Neuronal stem cell (in vitro differentiated cells): ENCODE measurements around the gene GINS1.

Experiments used
- DNase-seq: peaks from one replicate; pipeline ENCODE4 v3.0.0-alpha.2; 2013; ENCODE audit warnings: low spot score
- H2AFZ ChIP-seq: one replicate; pipeline ENCODE4 v1.6.1; 2013; ENCODE audit warnings: mild to moderate bottlenecking, low read length, inconsistent platforms
- H2AK5ac ChIP-seq: 2 replicates; pipeline ENCODE4 v1.6.1; 2013; ENCODE audit warnings: low read depth, mild to moderate bottlenecking, inconsistent platforms, low read length, moderate library complexity, mixed read lengths
- H2BK120ac ChIP-seq: 2 replicates; pipeline ENCODE4 v1.6.1; 2013; ENCODE audit warnings: low read depth, mild to moderate bottlenecking, inconsistent platforms, low read length, moderate library complexity, mixed read lengths
- H2BK12ac ChIP-seq: one replicate; pipeline ENCODE4 v1.6.1; 2013; ENCODE audit warnings: low read length, inconsistent platforms
- H2BK15ac ChIP-seq: 2 replicates; pipeline ENCODE4 v1.6.1; 2013; ENCODE audit warnings: mild to moderate bottlenecking, low read length, inconsistent platforms, mixed read lengths
- H2BK5ac ChIP-seq: one replicate; pipeline ENCODE4 v1.6.1; 2013; ENCODE audit warnings: inconsistent platforms, mild to moderate bottlenecking, low read length, moderate library complexity
- H3K14ac ChIP-seq: one replicate; pipeline ENCODE4 v1.6.1; 2013; ENCODE audit warnings: low read length, inconsistent platforms
- H3K18ac ChIP-seq: 2 replicates; pipeline ENCODE4 v1.6.1; 2013; ENCODE audit warnings: low read length, inconsistent platforms
- H3K23ac ChIP-seq: 2 replicates; pipeline ENCODE4 v1.6.1; 2013; ENCODE audit warnings: low read depth, mild to moderate bottlenecking, mixed read lengths, low read length, inconsistent platforms; ENCODE audit not compliant: poor library complexity
- H3K27ac ChIP-seq: replicated peaks from 3 replicates; pipeline ENCODE4 v1.5.1; 2013; ENCODE audit warnings: low read length, inconsistent platforms
- H3K27me3 ChIP-seq, 3 experiments: 2 replicates each; pipeline ENCODE4 v1.6.1; 2013; ENCODE audit warnings: low read length in 3 of 3, mild to moderate bottlenecking in 2 of 3, inconsistent platforms in 1 of 3, low read depth in 1 of 3, mixed read lengths in 1 of 3, moderate library complexity in 1 of 3; ENCODE audit not compliant: control insufficient read depth in 3 of 3, insufficient read depth in 3 of 3
- H3K36me3 ChIP-seq, 2 donors: replicated peaks in 1 of 2; 2 replicates each; pipeline ENCODE4 v1.6.1; 2013; ENCODE audit warnings: low read length in 2 of 2; ENCODE audit not compliant: control insufficient read depth in 2 of 2, insufficient read depth in 2 of 2
- H3K4ac ChIP-seq: 2 replicates; pipeline ENCODE4 v1.6.1; 2013; ENCODE audit warnings: inconsistent platforms, mild to moderate bottlenecking, low read length, moderate library complexity
- H3K4me1 ChIP-seq, 2 donors: 1 replicate in 1 of 2; 2 replicates in 1 of 2; pipeline ENCODE4 v1.6.1; 2013; ENCODE audit warnings: low read length in 2 of 2, low read depth in 1 of 2; ENCODE audit not compliant: control insufficient read depth in 2 of 2, insufficient read depth in 1 of 2
- H3K4me2 ChIP-seq: one replicate; pipeline ENCODE4 v1.6.1; 2013; ENCODE audit warnings: mild to moderate bottlenecking, low read length, inconsistent platforms; ENCODE audit not compliant: insufficient read depth, poor library complexity, severe bottlenecking
- H3K4me3 ChIP-seq, 2 donors: 2 replicates each; pipeline ENCODE4 v1.5.1; 2013; ENCODE audit warnings: low read length in 2 of 2, mild to moderate bottlenecking in 2 of 2, inconsistent platforms in 1 of 2, moderate library complexity in 1 of 2
- H3K79me1 ChIP-seq: one replicate; pipeline ENCODE4 v1.6.1; 2013; ENCODE audit warnings: low read depth, mild to moderate bottlenecking, inconsistent platforms, low read length, moderate library complexity
- H3K9ac ChIP-seq: one replicate; pipeline ENCODE4 v1.6.1; 2013; ENCODE audit warnings: mild to moderate bottlenecking, low read depth, low read length, inconsistent platforms; ENCODE audit not compliant: poor library complexity
- H3K9me3 ChIP-seq, 2 donors: replicated peaks in 1 of 2; 2 replicates each; pipeline versions ENCODE3 to v1.6.1; 2013; ENCODE audit warnings: low read length in 2 of 2, mild to moderate bottlenecking in 2 of 2, inconsistent platforms in 1 of 2, low read depth in 1 of 2, mixed read lengths in 1 of 2, moderate library complexity in 1 of 2; ENCODE audit not compliant: control insufficient read depth in 2 of 2, insufficient read depth in 1 of 2
- H4K8ac ChIP-seq: one replicate; pipeline ENCODE4 v1.6.1; 2013; ENCODE audit warnings: low read depth, mild to moderate bottlenecking, inconsistent platforms, low read length, moderate library complexity
- H4K91ac ChIP-seq: one replicate; pipeline ENCODE4 v1.6.1; 2013; ENCODE audit warnings: low read length, low read depth, mild to moderate bottlenecking, inconsistent platforms; ENCODE audit not compliant: poor library complexity
- WGBS, 2 donors: extraction: QIAGEN DNeasy Blood & Tissue Kit; methylation state at CpG; one replicate each; pipeline ENCODE4 v1.1.7; 2013; ENCODE audit warnings: missing lambda C conversion rate in 2 of 2, mixed read lengths in 1 of 2; ENCODE audit not compliant: insufficient read length in 2 of 2, insufficient replicate concordance in 1 of 2; ENCODE audit errors: extremely low coverage in 2 of 2; 5-methylcytosine and 5-hydroxymethylcytosine counted together

The GINS1 gene

GRCh38 chr20:25461786-25462545, 54.5 kb downstream of the GINS1 start:
- Histone ChIP-seq H3K27ac (no peak overlapping the region), H2BK15ac (no peak overlapping the region), H3K4me3 (no peak overlapping the region), H3K9me3 (no peaks in the 10 kb centered on the region), H3K4me1 (no peaks in the 10 kb centered on the region), H4K8ac (no peak overlapping the region), H2AK5ac (no peak overlapping the region), H2AFZ (no peak overlapping the region), H3K4ac (no peak overlapping the region), H3K27me3 (no peaks in the 10 kb centered on the region), H3K79me1 (peaks cover 5% of the 10 kb centered on the region), H2BK5ac (no peak overlapping the region), H3K23ac (peak overlapping the region; percentile 86), H3K9ac (peak overlapping the region; percentile 32), H2BK12ac (no peak overlapping the region), H3K14ac (no peak overlapping the region), H2BK120ac (no peak overlapping the region), H3K4me2 (no peak overlapping the region), H4K91ac (no peak overlapping the region), H3K18ac (no peak overlapping the region), H3K36me3 (peaks cover 35 to 93% of the 10 kb centered on the region in 2 donors)
- no peak for DNase-seq
- no CpG with 5 or more reads among the region's 18 CpGs for WGBS, 2 donors

GRCh38 chr20:25464501-25465242, 57.2 kb downstream of the GINS1 start:
- peaks cover 31 to 97% of the 10 kb centered on the region in 2 donors for H3K36me3 ChIP-seq
- no CpG with 5 or more reads among the region's 13 CpGs for WGBS, 2 donors

GRCh38 chr20:25465243-25466135, 58.0 kb downstream of the GINS1 start:
- Histone ChIP-seq H4K8ac (no peak overlapping the region), H3K36me3 (peaks cover 37 to 97% of the 10 kb centered on the region in 2 donors), H2AFZ (no peak overlapping the region), H3K23ac (no peak overlapping the region), H2BK15ac (no peak overlapping the region), H4K91ac (no peak overlapping the region), H3K4me2 (no peak overlapping the region), H3K27me3 (no peaks in the 10 kb centered on the region), H3K4me3 (no peak overlapping the region), H3K14ac (no peak overlapping the region), H3K27ac (no peak overlapping the region), H2BK12ac (no peak overlapping the region), H3K9ac (no peak overlapping the region), H3K18ac (no peak overlapping the region), H2AK5ac (no peak overlapping the region), H3K4ac (no peak overlapping the region), H3K4me1 (no peaks in the 10 kb centered on the region), H3K79me1 (peaks cover 4% of the 10 kb centered on the region), H2BK120ac (no peak overlapping the region), H3K9me3 (no peaks in the 10 kb centered on the region), H2BK5ac (no peak overlapping the region)
- DNase-seq, result no peak
- WGBS, 2 donors, result no CpG with 5 or more reads among the region's 15 CpGs

More at GRCh38 chr20:25464501-25465242, 57.2 kb downstream of the GINS1 start:
- Histone ChIP-seq H4K8ac (no peak overlapping the region), H3K23ac (peak overlapping the region; percentile 69), H3K27ac (no peak overlapping the region), H3K9ac (no peak overlapping the region), H2BK5ac (no peak overlapping the region), H3K4me2 (no peak overlapping the region), H3K4ac (no peak overlapping the region), H2BK15ac (no peak overlapping the region), H2BK12ac (no peak overlapping the region), H3K9me3 (no peaks in the 10 kb centered on the region), H3K4me1 (no peaks in the 10 kb centered on the region), H3K79me1 (peaks cover 4% of the 10 kb centered on the region), H3K14ac (peak overlapping the region; percentile 77), H2AFZ (no peak overlapping the region), H3K18ac (peak overlapping the region; percentile 73), H3K27me3 (no peaks in the 10 kb centered on the region), H3K4me3 (no peak overlapping the region), H2AK5ac (no peak overlapping the region), H4K91ac (no peak overlapping the region), H2BK120ac (no peak overlapping the region)
- no peak for DNase-seq
